WERI-Rb-1 (cell line): Measurements from ENCODE around the gene FAM81B.
"Not testable (repeated sequence)": the region's sequence is repeated elsewhere in the genome, so short reads cannot be mapped to it uniquely, and the experiment has no call there.

ENCODE experiments used
- DNase-seq: peaks from one replicate; pipeline ENCODE4 v3.0.0-alpha.2; 2020
- H3K27ac ChIP-seq: fragments of 250-450 bp; sonication (Bioruptor Pico); 2 replicates; pipeline ENCODE4 v1.5.1; 2020; ENCODE audit warnings: mild to moderate bottlenecking, moderate library complexity
- H3K27me3 ChIP-seq: fragments of 250-450 bp; sonication (Bioruptor Pico); 2 replicates; pipeline ENCODE4 v1.5.1; 2021; ENCODE audit warnings: mild to moderate bottlenecking, low read depth, moderate library complexity; ENCODE audit not compliant: insufficient read depth, severe bottlenecking
- H3K36me3 ChIP-seq: fragments of 250-450 bp; sonication (Bioruptor Pico); 2 replicates; pipeline ENCODE4 v1.5.1; 2020; ENCODE audit warnings: mild to moderate bottlenecking, moderate library complexity
- H3K4me3 ChIP-seq: 2 replicates; pipeline ENCODE4 v1.5.1; 2011; ENCODE audit warnings: low read depth, mild to moderate bottlenecking, control low read depth, low read length
- H3K9me3 ChIP-seq: fragments of 250-450 bp; sonication (Bioruptor Pico); 2 replicates; pipeline ENCODE4 v1.5.1; 2021; ENCODE audit warnings: mild to moderate bottlenecking, moderate library complexity; ENCODE audit not compliant: severe bottlenecking
- CTCF ChIP-seq: IDR thresholded peaks from 2 replicates; pipeline ENCODE4 v1.5.1; 2011; ENCODE audit warnings: low read depth, mild to moderate bottlenecking, control low read depth, inconsistent platforms, low read length

The FAM81B gene, protein sequence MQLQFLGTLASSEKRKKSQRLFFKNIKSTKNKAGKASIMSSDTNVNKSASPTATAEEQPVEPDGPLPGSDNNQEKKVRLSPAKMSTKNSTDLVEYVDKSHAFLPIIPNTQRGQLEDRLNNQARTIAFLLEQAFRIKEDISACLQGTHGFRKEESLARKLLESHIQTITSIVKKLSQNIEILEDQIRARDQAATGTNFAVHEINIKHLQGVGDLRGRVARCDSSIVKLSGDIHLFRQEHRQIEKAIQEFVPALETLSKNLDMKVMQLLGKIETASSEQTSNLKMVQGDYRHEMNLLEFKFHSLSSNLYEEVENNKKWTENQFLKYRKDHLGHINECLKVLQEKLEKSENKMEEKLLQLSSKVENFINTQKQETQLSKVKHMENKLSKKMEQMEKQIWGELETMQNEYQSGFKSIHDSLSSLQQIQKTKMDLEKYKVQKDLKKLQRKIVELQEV

GRCh38 chr5:95390812-95391492 lies at the start of gene FAM81B:
FAM81B (plus strand) TSS chr5:95391366; CDS start chr5:95391390, 24 bp downstream.
- Histone ChIP-seq H3K27me3 (no peaks in the 10 kb centered on the region), H3K36me3 (no peaks in the 10 kb centered on the region), H3K4me3 (no peak within 1 kb of the TSS), H3K9me3 (no peaks in the 10 kb centered on the region), H3K27ac (no peak within 1 kb of the TSS)
- TF ChIP-seq CTCF: no peak
- no peak for DNase-seq

- DNase-seq, H3K4me3 ChIP-seq, H3K36me3 ChIP-seq, H3K9me3 ChIP-seq, H3K27ac ChIP-seq, H3K27me3 ChIP-seq: not testable (repeated sequence)
Observed at GRCh38 chr5:95341444-95341843, 49.7 kb upstream of the FAM81B start.

GRCh38 chr5:95347506-95348120 lies 43.6 kb upstream of the FAM81B start:
- no peak for DNase-seq
- Histone ChIP-seq H3K4me3 (no peak overlapping the region), H3K36me3 (no peaks in the 10 kb centered on the region), H3K27me3 (no peaks in the 10 kb centered on the region), H3K9me3 (no peaks in the 10 kb centered on the region), H3K27ac (no peak overlapping the region)
- no peak for TF ChIP-seq CTCF

DNA sequence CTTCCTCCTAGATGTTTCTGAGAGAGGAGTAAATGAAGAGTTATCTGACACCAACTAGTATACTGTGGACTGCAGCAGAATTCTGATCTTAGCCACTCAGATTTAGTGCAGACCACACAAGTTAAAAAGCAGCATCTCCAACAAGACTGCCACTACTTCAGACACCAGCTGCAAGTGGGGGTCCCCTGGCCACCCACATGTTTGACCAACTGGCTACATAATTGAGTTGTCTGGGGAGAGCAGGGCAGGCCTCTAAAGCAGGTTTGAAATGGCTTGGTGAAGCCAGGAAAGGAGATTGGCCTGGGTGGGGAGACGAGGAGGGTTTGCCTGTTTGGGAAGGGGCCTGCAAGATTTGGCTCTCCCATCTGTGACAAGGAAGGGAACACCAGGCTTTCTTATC lies 40.5 kb upstream of the FAM81B start:
- no peak for TF ChIP-seq CTCF
- Histone ChIP-seq H3K4me3 (no peak overlapping the region), H3K36me3 (no peaks in the 10 kb centered on the region), H3K27ac (no peak overlapping the region), H3K9me3 (no peaks in the 10 kb centered on the region), H3K27me3 (no peaks in the 10 kb centered on the region)
- no peak for DNase-seq

DNA sequence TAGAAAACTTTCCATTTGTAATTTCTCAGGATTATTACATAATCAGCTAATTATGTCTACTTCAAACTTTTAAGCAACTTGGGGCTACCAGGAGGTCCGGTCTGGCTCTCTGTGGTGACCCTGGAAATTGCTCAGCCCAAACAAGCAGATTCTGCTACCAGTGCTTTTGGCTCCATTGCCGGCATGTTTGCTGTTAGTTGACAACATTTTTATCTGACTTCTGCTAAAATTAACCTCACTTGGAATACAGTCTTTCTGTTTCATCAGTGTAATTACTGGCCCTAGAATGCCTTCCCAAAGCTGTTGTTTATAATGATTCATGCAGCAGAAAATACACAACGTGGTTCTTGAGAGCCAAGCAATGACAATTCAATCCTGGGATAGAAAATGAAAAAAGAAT lies 38.5 kb upstream of the FAM81B start:
- no peak for TF ChIP-seq CTCF
- Histone ChIP-seq H3K27ac (no peak overlapping the region), H3K27me3 (no peaks in the 10 kb centered on the region), H3K9me3 (no peaks in the 10 kb centered on the region), H3K36me3 (no peaks in the 10 kb centered on the region), H3K4me3 (no peak overlapping the region)
- no peak for DNase-seq

GRCh38 chr5:95358320-95358719 lies 32.8 kb upstream of the FAM81B start:
- Histone ChIP-seq H3K27me3 (no peaks in the 10 kb centered on the region), H3K4me3 (no peak overlapping the region), H3K9me3 (no peaks in the 10 kb centered on the region), H3K36me3 (no peaks in the 10 kb centered on the region), H3K27ac (no peak overlapping the region)
- DNase-seq: no peak
- no peak for TF ChIP-seq CTCF
